SU-DHL-6 (cell line): ENCODE results near the gene MC5R.
A peak's percentile ranks its signal among the peaks of the same experiment; 100 is the strongest.

Experiments
- H2AFZ ChIP-seq: fragments of 200-600 bp; sonication (generic); 2 replicates; pipeline ENCODE4 v1.6.1; 2014; ENCODE audit warnings: low read depth, mild to moderate bottlenecking, moderate library complexity, mixed read lengths, antibody characterized with exemption, low read length; ENCODE audit not compliant: severe bottlenecking
- H3F3A ChIP-seq: fragments of 200-600 bp; shearing (Covaris generic); 2 replicates; pipeline ENCODE4 v1.6.0; 2016; ENCODE audit warnings: antibody characterized with exemption, mild to moderate bottlenecking; ENCODE audit not compliant: insufficient read depth
- H3K27ac ChIP-seq: fragments of 200-600 bp; sonication (generic); 2 replicates; pipeline ENCODE4 v1.5.1; 2016; ENCODE audit warnings: low read depth, mild to moderate bottlenecking, low read length, moderate library complexity, mixed read lengths
- H3K27me3 ChIP-seq: fragments of 200-600 bp; sonication (generic), shearing (Covaris generic); 2 replicates; pipeline ENCODE4 v1.6.0; 2014; ENCODE audit warnings: mild to moderate bottlenecking, low read length
- H3K36me3 ChIP-seq: fragments of 200-600 bp; sonication (generic); 2 replicates; pipeline ENCODE4 v1.6.1; 2014; ENCODE audit warnings: mild to moderate bottlenecking, low read length, mixed read lengths
- H3K4me2 ChIP-seq: fragments of 300-600, 200-600 bp; shearing (Covaris generic), sonication (generic); 2 replicates; pipeline ENCODE4 v1.6.0; 2014; ENCODE audit warnings: low read length, low read depth, mild to moderate bottlenecking; ENCODE audit not compliant: poor library complexity, severe bottlenecking
- H3K4me3 ChIP-seq: fragments of 200-600 bp; sonication (generic); 2 replicates; pipeline ENCODE4 v1.5.1; 2014; ENCODE audit warnings: antibody characterized with exemption, low read length, mild to moderate bottlenecking, mixed read lengths; ENCODE audit not compliant: insufficient read depth, poor library complexity, severe bottlenecking
- H3K79me2 ChIP-seq: fragments of 200-600 bp; sonication (generic); 2 replicates; pipeline ENCODE4 v1.6.1; 2014; ENCODE audit warnings: mild to moderate bottlenecking, low read length, moderate library complexity; ENCODE audit not compliant: insufficient read depth
- H3K9ac ChIP-seq: fragments of 200-600 bp; sonication (generic); 2 replicates; pipeline ENCODE4 v1.7.0; 2014; ENCODE audit warnings: mild to moderate bottlenecking, low read length
- H3K9me2 ChIP-seq: fragments of 200-600 bp; sonication (generic); replicated peaks from 2 replicates; pipeline ENCODE4 v1.6.1; 2014; ENCODE audit warnings: low read length; ENCODE audit not compliant: insufficient read depth
- H3K9me3 ChIP-seq: fragments of 200-600 bp; sonication (generic); 2 replicates; pipeline ENCODE4 v1.6.1; 2014; ENCODE audit warnings: low read length, mixed read lengths; ENCODE audit not compliant: insufficient read depth
- H4K20me1 ChIP-seq: fragments of 200-600 bp; sonication (generic); 2 replicates; pipeline ENCODE4 v1.6.1; 2014; ENCODE audit warnings: low read depth, mild to moderate bottlenecking, antibody characterized with exemption, low read length, moderate library complexity, mixed read lengths
- CTCF ChIP-seq: fragments of 200-600 bp; sonication (generic); IDR thresholded peaks from one replicate; pipeline ENCODE4 v1.5.1; 2017; ENCODE audit warnings: antibody characterized with exemption, mild to moderate bottlenecking, low read length, moderate library complexity; ENCODE audit not compliant: insufficient read depth, poor library complexity, severe bottlenecking
- EZH2phosphoT487 ChIP-seq: fragments of 200-600 bp; sonication (generic), shearing (Covaris generic); conservative IDR thresholded peaks from 2 replicates; pipeline ENCODE4 v1.6.1; 2018; ENCODE audit warnings: mild to moderate bottlenecking, antibody characterized with exemption, low read length, moderate library complexity, mixed read lengths

Gene MC5R

GRCh38 chr18:13810950-13811485 lies 12.9 kb upstream of the MC5R start:
- no peaks in the 10 kb centered on the region for H3K9me3 ChIP-seq
- no peak overlapping the region for H3K4me3 ChIP-seq
- H3K9me2 ChIP-seq = no peaks in the 10 kb centered on the region
- H3K27ac ChIP-seq = no peak overlapping the region
- H3K4me2 ChIP-seq = no peak overlapping the region
- no peak for TF ChIP-seq EZH2phosphoT487
- no peak for TF ChIP-seq CTCF
- H2AFZ ChIP-seq = no peak overlapping the region
- H4K20me1 ChIP-seq = no peaks in the 10 kb centered on the region
- H3K27me3 ChIP-seq = no peaks in the 10 kb centered on the region
- H3F3A ChIP-seq = no peaks in the 10 kb centered on the region
- H3K36me3 ChIP-seq = no peaks in the 10 kb centered on the region
- no peaks in the 10 kb centered on the region for H3K79me2 ChIP-seq
- no peak overlapping the region for H3K9ac ChIP-seq

GRCh38 chr18:13811993-13812392 lies 12.0 kb upstream of the MC5R start:
- Histone ChIP-seq H3K9ac (no peak overlapping the region), H3K9me3 (no peaks in the 10 kb centered on the region), H3K27ac (no peak overlapping the region), H3K9me2 (no peaks in the 10 kb centered on the region), H3K4me3 (no peak overlapping the region), H3K4me2 (no peak overlapping the region), H3K36me3 (no peaks in the 10 kb centered on the region), H3K27me3 (no peaks in the 10 kb centered on the region), H3F3A (no peaks in the 10 kb centered on the region), H2AFZ (no peak overlapping the region), H3K79me2 (no peaks in the 10 kb centered on the region), H4K20me1 (no peaks in the 10 kb centered on the region)
- TF ChIP-seq CTCF (peak; percentile 17), EZH2phosphoT487 (no peak)

GRCh38 chr18:13813271-13813849 lies 10.6 kb upstream of the MC5R start:
- H3K4me3 ChIP-seq = no peak overlapping the region
- no peaks in the 10 kb centered on the region for H3K9me3 ChIP-seq
- H3F3A ChIP-seq = no peaks in the 10 kb centered on the region
- no peak overlapping the region for H3K9ac ChIP-seq
- TF ChIP-seq CTCF (peak; percentile 79), EZH2phosphoT487 (no peak)
- H3K4me2 ChIP-seq = no peak overlapping the region
- no peak overlapping the region for H2AFZ ChIP-seq
- no peak overlapping the region for H3K27ac ChIP-seq
- H4K20me1 ChIP-seq = no peaks in the 10 kb centered on the region
- no peaks in the 10 kb centered on the region for H3K36me3 ChIP-seq
- H3K9me2 ChIP-seq = no peaks in the 10 kb centered on the region
- no peaks in the 10 kb centered on the region for H3K79me2 ChIP-seq
- no peaks in the 10 kb centered on the region for H3K27me3 ChIP-seq
